HEK293 (cell line): ENCODE measurements around the gene PSMF1.

Experiments
- CTCF ChIA-PET: fragments of 350-600 bp; formaldehyde crosslinking; extraction: SDS; loops from one replicate; lab custom pipeline; 2021; ENCODE audit warnings: antibody characterized with exemption; lab: Yijun Ruan, JAX
- POLR2A ChIA-PET: fragments of 300-600 bp; formaldehyde crosslinking; extraction: SDS; loops from one replicate; lab custom pipeline; 2020; ENCODE audit warnings: antibody characterized with exemption, inconsistent platforms; lab: Yijun Ruan, JAX
- H3K27ac ChIP-seq: fragments of 200-500 bp; sonication (Bioruptor generic); 2 replicates; pipeline ENCODE4 v1.5.1; 2014; ENCODE audit warnings: low read depth, low read length, control low read depth, inconsistent platforms; ENCODE audit errors: extremely low read depth
- H3K36me3 ChIP-seq, 2 experiments: fragments of 200-500 bp in 1 of 2; sonication (Bioruptor generic) in 1 of 2; 1 replicate in 1 of 2; 2 replicates in 1 of 2; pipeline ENCODE4 v1.5.1; 2014 to 2017; ENCODE audit warnings: inconsistent platforms in 2 of 2, low read length in 2 of 2; ENCODE audit not compliant: control insufficient read depth in 2 of 2, insufficient read depth in 1 of 2
- H3K4me1 ChIP-seq: fragments of 200-500 bp; sonication (Bioruptor generic); 2 replicates; pipeline ENCODE4 v1.5.1; 2014; ENCODE audit warnings: mild to moderate bottlenecking, low read length, inconsistent platforms; ENCODE audit not compliant: control insufficient read depth, insufficient read depth
- H3K4me3 ChIP-seq: 2 replicates; pipeline ENCODE4 v1.5.1; 2011; ENCODE audit warnings: low read depth, mild to moderate bottlenecking, control low read depth, low read length, moderate library complexity
- H3K9me3 ChIP-seq: fragments of 200-500 bp; sonication (Bioruptor generic); 2 replicates; pipeline ENCODE4 v1.5.1; 2014; ENCODE audit warnings: low read depth, low read length, inconsistent platforms; ENCODE audit not compliant: control insufficient read depth, insufficient read depth
- AEBP2 ChIP-seq: fragments of 450-650 bp; formaldehyde crosslinking; IDR thresholded peaks from 2 replicates; pipeline ENCODE4 v1.5.1; 2016; ENCODE audit warnings: missing biosample characterization, missing genetic modification characterization, borderline replicate concordance
- BCL11A ChIP-seq: fragments of 450-650 bp; formaldehyde crosslinking; IDR thresholded peaks from 2 replicates; pipeline ENCODE4 v1.5.1; 2016; ENCODE audit warnings: low read depth, missing biosample characterization, missing genetic modification characterization
- KLF16 ChIP-seq: fragments of 450-650 bp; formaldehyde crosslinking; IDR thresholded peaks from 2 replicates; pipeline ENCODE4 v1.5.1; 2017; ENCODE audit warnings: missing biosample characterization, missing genetic modification characterization
- MYNN ChIP-seq: fragments of 450-650 bp; formaldehyde crosslinking; IDR thresholded peaks from 2 replicates; pipeline ENCODE4 v1.5.1; 2016; ENCODE audit warnings: missing biosample characterization, missing genetic modification characterization, borderline replicate concordance
- PRDM10 ChIP-seq: fragments of 450-650 bp; formaldehyde crosslinking; IDR thresholded peaks from 2 replicates; pipeline ENCODE4 v1.5.1; 2016; ENCODE audit warnings: missing biosample characterization, missing genetic modification characterization
- TCF7L2 ChIP-seq: IDR thresholded peaks from 2 replicates; pipeline ENCODE4 v1.6.1; 2011; ENCODE audit warnings: low read depth, mild to moderate bottlenecking, inconsistent platforms, low read length, moderate library complexity, borderline replicate concordance
- WT1 ChIP-seq: fragments of 450-650 bp; formaldehyde crosslinking; IDR thresholded peaks from 2 replicates; pipeline ENCODE4 v1.5.1; 2016; ENCODE audit warnings: missing biosample characterization, missing genetic modification characterization
- ZNF114 ChIP-seq: fragments of 450-650 bp; formaldehyde crosslinking; IDR thresholded peaks from 2 replicates; pipeline ENCODE4 v1.5.0; 2017; ENCODE audit warnings: missing biosample characterization, missing genetic modification characterization
- ZNF148 ChIP-seq: fragments of 450-650 bp; formaldehyde crosslinking; IDR thresholded peaks from 2 replicates; pipeline ENCODE4 v1.5.0; 2017; ENCODE audit warnings: missing biosample characterization, missing genetic modification characterization, borderline replicate concordance
- ZNF202 ChIP-seq: fragments of 450-650 bp; formaldehyde crosslinking; IDR thresholded peaks from 2 replicates; pipeline ENCODE4 v1.5.1; 2016; ENCODE audit warnings: missing biosample characterization, missing genetic modification characterization, borderline replicate concordance
- ZNF23 ChIP-seq: fragments of 450-650 bp; formaldehyde crosslinking; IDR thresholded peaks from 2 replicates; pipeline ENCODE4 v1.5.1; 2016; ENCODE audit warnings: missing biosample characterization, missing genetic modification characterization, borderline replicate concordance
- ZNF26 ChIP-seq: fragments of 450-650 bp; formaldehyde crosslinking; IDR thresholded peaks from 2 replicates; pipeline ENCODE4 v1.5.1; 2016; ENCODE audit warnings: missing biosample characterization, missing genetic modification characterization
- ZNF292 ChIP-seq: fragments of 450-650 bp; formaldehyde crosslinking; IDR thresholded peaks from 2 replicates; pipeline ENCODE4 v1.5.1; 2016; ENCODE audit warnings: low read depth, missing biosample characterization, missing genetic modification characterization, borderline replicate concordance
- ZNF37A ChIP-seq: fragments of 450-650 bp; IDR thresholded peaks from 2 replicates; pipeline ENCODE4 v1.5.1; 2018; ENCODE audit warnings: missing biosample characterization, missing genetic modification characterization
- ZNF423 ChIP-seq: fragments of 450-650 bp; formaldehyde crosslinking; IDR thresholded peaks from 2 replicates; pipeline ENCODE4 v1.5.1; 2016; ENCODE audit warnings: missing biosample characterization, missing genetic modification characterization
- ZNF449 ChIP-seq: fragments of 450-650 bp; formaldehyde crosslinking; IDR thresholded peaks from 2 replicates; pipeline ENCODE4 v1.5.1; 2017; ENCODE audit warnings: missing biosample characterization, mild to moderate bottlenecking, missing genetic modification characterization, moderate library complexity
- ZNF521 ChIP-seq: fragments of 450-650 bp; formaldehyde crosslinking; IDR thresholded peaks from 2 replicates; pipeline ENCODE4 v1.5.1; 2017; ENCODE audit warnings: missing biosample characterization, mild to moderate bottlenecking, missing genetic modification characterization
- ZNF548 ChIP-seq: fragments of 450-650 bp; formaldehyde crosslinking; IDR thresholded peaks from 2 replicates; pipeline ENCODE4 v1.5.1; 2016; ENCODE audit warnings: missing biosample characterization, missing genetic modification characterization
- ZNF610 ChIP-seq: fragments of 450-650 bp; formaldehyde crosslinking; IDR thresholded peaks from 2 replicates; pipeline ENCODE4 v1.5.1; 2016; ENCODE audit warnings: missing biosample characterization, missing genetic modification characterization, borderline replicate concordance
- ZNF624 ChIP-seq: fragments of 450-650 bp; formaldehyde crosslinking; IDR thresholded peaks from 2 replicates; pipeline ENCODE4 v1.5.1; 2017; ENCODE audit warnings: missing biosample characterization, missing genetic modification characterization
- ZNF664 ChIP-seq: fragments of 450-650 bp; formaldehyde crosslinking; IDR thresholded peaks from 2 replicates; pipeline ENCODE4 v1.5.1; 2016; ENCODE audit warnings: missing biosample characterization, missing genetic modification characterization
- ZNF692 ChIP-seq: fragments of 450-650 bp; formaldehyde crosslinking; IDR thresholded peaks from 2 replicates; pipeline ENCODE4 v1.5.1; 2016; ENCODE audit warnings: missing biosample characterization, missing genetic modification characterization

The PSMF1 gene

GRCh38 chr20:1131354-1131753 lies 13.0 kb downstream of the PSMF1 start:
- no peak overlapping the region for H3K4me3 ChIP-seq
- ChIA-PET CTCF (interaction anchor here (1.2 kb wide), 1 partner anchor 24 kb away, joined by 3 read pairs; no protein-coding TSS in a partner anchor), POLR2A (no interaction called here)
- no peak overlapping the region for H3K27ac ChIP-seq
- no peaks in the 10 kb centered on the region for H3K4me1 ChIP-seq
- TF ChIP-seq TCF7L2 (no peak), WT1 (no peak), ZNF423 (tag by site-specific recombination) (no peak), ZNF202 (tag by site-specific recombination) (no peak), MYNN (no peak), ZNF624 (no peak), ZNF148 (no peak), KLF16 (tag by site-specific recombination) (no peak), AEBP2 (tag by site-specific recombination) (no peak), ZNF37A (no peak), ZNF114 (tag by site-specific recombination) (no peak), ZNF610 (tag by site-specific recombination) (no peak), ZNF23 (tag by site-specific recombination) (no peak), ZNF26 (tag by site-specific recombination) (no peak), BCL11A (no peak), ZNF548 (tag by site-specific recombination) (no peak)
- no peaks in the 10 kb centered on the region for H3K9me3 ChIP-seq
- H3K36me3 ChIP-seq: peaks cover 72 to 90% of the 10 kb centered on the region in 2 experiments

- POLR2A ChIA-PET: interaction anchor here (0.6 kb wide), 1 partner anchor 21 kb away, joined by 3 read pairs; no protein-coding TSS in a partner anchor
- CTCF ChIA-PET: interaction anchor here (0.8 kb wide), 1 partner anchor 53 kb away, joined by 4 read pairs; no protein-coding TSS in a partner anchor
- H3K27ac ChIP-seq: no peak overlapping the region
- no peak overlapping the region for H3K4me3 ChIP-seq
- H3K9me3 ChIP-seq: no peaks in the 10 kb centered on the region
- H3K4me1 ChIP-seq: no peaks in the 10 kb centered on the region
- H3K36me3 ChIP-seq: peaks cover 74 to 92% of the 10 kb centered on the region in 2 experiments
- TF ChIP-seq ZNF449 (tag by site-specific recombination) (no peak), ZNF692 (no peak), ZNF26 (tag by site-specific recombination) (no peak), PRDM10 (tag by site-specific recombination) (no peak), ZNF292 (no peak), ZNF664 (tag by site-specific recombination) (no peak), ZNF521 (no peak)
Observed at GRCh38 chr20:1134355-1134754, 16.0 kb downstream of the PSMF1 start.
